Measurements from ENCODE around the gene PRAC1. TPM values are rescaled to one million over a fixed set of nuclear protein-coding genes. Genes with fewer than 3 reads are reported as not detected.

Gene PRAC1
- total and polyA plus RNA-seq, 2 donors (not counting 1 experiment from before 2014, with no cell fraction given) = not detected

DNA sequence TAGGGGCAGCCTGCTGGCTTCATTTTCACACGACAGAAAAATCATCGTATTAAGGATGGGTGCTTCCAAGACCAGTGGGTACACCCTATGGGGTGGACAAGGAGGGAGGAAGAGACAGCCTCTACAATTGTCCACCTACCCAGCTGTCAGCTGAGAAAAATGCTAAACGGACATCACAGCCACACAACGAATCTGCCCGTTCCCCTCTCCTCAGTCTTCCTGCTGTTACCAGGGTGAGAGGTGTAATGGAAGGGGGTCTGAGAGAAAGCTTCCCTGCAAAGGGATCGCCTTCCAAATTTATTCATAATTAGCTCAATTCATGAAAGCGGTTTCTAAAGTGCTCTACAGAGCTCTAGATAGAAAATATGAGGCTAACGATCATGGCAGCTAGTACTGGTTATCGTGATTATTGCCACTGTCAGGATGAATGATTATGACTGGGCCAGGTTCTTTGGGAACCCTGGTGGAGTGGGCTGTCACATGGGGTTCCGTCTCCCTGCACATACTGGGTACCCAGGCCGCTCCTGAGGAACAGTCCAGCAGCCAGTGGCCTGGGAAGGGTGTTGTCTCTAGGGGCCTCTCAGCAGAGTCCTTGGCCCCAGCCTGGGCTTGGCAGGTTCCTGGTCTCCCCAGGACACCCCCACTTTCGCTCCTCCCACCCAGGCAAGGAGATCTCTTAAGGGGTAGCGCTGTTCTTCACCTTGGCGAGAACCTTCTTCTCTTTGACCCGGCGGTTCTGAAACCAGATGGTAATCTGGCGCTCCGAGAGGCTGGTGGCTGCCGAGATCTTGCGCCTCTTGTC is 4.0 kb upstream of the PRAC1 start:
- no peak overlapping the region for H3K9ac ChIP-seq (ENCODE audit: low read length)
- DNase-seq (peak; percentile 35), ATAC-seq (ENCODE audit: low read depth) (no peak)
- H4K20me1 ChIP-seq (ENCODE audit: control insufficient read depth, insufficient read depth, low read length, poor library complexity, severe bottlenecking) = no peaks in the 10 kb centered on the region
- Mint-ChIP-seq H3K4me1 (peaks cover 31% of the 10 kb centered on the region), H3K27ac (peak overlapping the region; percentile 15), H3K4me3 (no peak overlapping the region), H3K27me3 (peaks cover 78% of the 10 kb centered on the region), H3K9me3 (ENCODE audit: insufficient read depth) (no peaks in the 10 kb centered on the region)
- intact Hi-C loops (cut with micrococcal nuclease) = loop anchor here (5.0 to 10.0 kb wide), 2 partner anchors 129 to 268 kb away; partner anchors contain the start of gene IGF2BP1
- H3K4me2 ChIP-seq (replicated peaks; ENCODE audit: low read depth, low read length, poor library complexity, severe bottlenecking) = no peak overlapping the region
- POLR2A ChIA-PET = no interaction called here
- TF ChIP-seq, protein P1, sequence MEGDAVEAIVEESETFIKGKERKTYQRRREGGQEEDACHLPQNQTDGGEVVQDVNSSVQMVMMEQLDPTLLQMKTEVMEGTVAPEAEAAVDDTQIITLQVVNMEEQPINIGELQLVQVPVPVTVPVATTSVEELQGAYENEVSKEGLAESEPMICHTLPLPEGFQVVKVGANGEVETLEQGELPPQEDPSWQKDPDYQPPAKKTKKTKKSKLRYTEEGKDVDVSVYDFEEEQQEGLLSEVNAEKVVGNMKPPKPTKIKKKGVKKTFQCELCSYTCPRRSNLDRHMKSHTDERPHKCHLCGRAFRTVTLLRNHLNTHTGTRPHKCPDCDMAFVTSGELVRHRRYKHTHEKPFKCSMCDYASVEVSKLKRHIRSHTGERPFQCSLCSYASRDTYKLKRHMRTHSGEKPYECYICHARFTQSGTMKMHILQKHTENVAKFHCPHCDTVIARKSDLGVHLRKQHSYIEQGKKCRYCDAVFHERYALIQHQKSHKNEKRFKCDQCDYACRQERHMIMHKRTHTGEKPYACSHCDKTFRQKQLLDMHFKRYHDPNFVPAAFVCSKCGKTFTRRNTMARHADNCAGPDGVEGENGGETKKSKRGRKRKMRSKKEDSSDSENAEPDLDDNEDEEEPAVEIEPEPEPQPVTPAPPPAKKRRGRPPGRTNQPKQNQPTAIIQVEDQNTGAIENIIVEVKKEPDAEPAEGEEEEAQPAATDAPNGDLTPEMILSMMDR (IDR thresholded peaks at IDR 0.05) = no peak
- TF ChIP-seq EZH2 (IDR thresholded peaks at IDR 0.05; ENCODE audit: borderline replicate concordance, insufficient read depth, low read depth, low read length, poor library complexity, severe bottlenecking) = no peak
- CTCF ChIA-PET = interaction anchor here (0.9 to 1.6 kb wide), 5 partner anchors 9 to 152 kb away, joined by 3 to 4 read pairs (median 3); no protein-coding TSS in a partner anchor
- H3K27ac ChIP-seq (ENCODE audit: low read length in 2 of 2) = no peak overlapping the region
- 19% methylated on average over 13 of the region's 20 CpGs for WGBS (ENCODE audit: insufficient coverage)
- peaks cover 0 to 96% (median 84%) of the 10 kb centered on the region in 4 experiments for H3K27me3 ChIP-seq (replicated peaks in 1 of 4; ENCODE audit: control extremely low read depth in 1 of 4, control insufficient read depth in 3 of 4, insufficient read depth in 4 of 4, low read length in 3 of 4)
- no peaks in the 10 kb centered on the region for H3K79me2 ChIP-seq (ENCODE audit: control insufficient read depth, insufficient read depth, low read length)
- no peak overlapping the region for H3K4me3 ChIP-seq (ENCODE audit: control extremely low read depth in 1 of 5, extremely low read depth in 1 of 5, insufficient read depth in 1 of 5, low read depth in 2 of 5, low read length in 4 of 5)
- H3K36me3 ChIP-seq (replicated peaks in 1 of 2; ENCODE audit: control extremely low read depth in 1 of 2, control insufficient read depth in 1 of 2, extremely low read depth in 1 of 2, insufficient read depth in 2 of 2, low read length in 1 of 2) = no peaks in the 10 kb centered on the region
- no peak overlapping the region for H2AFZ ChIP-seq (ENCODE audit: insufficient read depth, low read depth, low read length, poor library complexity, severe bottlenecking)
- peaks cover 48 to 74% of the 10 kb centered on the region in 2 donors for H3K4me1 ChIP-seq (ENCODE audit: control insufficient read depth in 2 of 2, insufficient read depth in 2 of 2, low read length in 2 of 2)
- H3K9me3 ChIP-seq (ENCODE audit: control extremely low read depth in 1 of 3, control insufficient read depth in 2 of 3, insufficient read depth in 1 of 3, low read length in 2 of 3) = peaks cover 2 to 69% (median 2%) of the 10 kb centered on the region in 3 donors
